ENCODE results near the gene NRP2.

DNA sequence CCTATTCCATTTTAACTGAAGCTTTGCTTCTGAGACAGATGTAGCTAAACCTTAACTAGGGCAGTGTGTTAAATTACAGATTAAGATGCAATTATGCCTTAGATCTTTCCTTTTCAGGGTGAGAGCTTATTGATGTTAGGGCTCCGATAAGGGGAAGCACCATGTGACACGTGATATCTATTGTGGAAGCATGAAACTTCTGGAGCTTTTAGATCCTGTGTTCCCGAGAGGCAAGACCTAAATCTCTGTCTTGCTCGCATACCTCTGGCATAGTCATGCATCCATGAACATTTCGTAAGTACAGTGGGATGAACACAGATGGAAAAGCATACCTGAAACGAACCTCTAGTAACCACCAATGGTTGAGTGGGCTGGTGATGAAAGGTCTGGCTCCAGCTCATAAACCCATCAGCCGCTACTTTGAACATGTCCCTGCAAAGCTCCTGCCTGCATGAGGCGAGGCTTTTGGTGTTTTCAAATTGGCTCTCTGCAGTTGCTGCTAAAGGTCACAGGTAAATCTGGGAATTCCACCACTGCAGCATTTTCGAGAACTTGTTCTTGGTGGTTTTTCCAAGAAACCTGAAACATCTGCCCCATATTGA is 3.7 kb upstream of the NRP2 start:
- TF ChIP-seq, protein P1, sequence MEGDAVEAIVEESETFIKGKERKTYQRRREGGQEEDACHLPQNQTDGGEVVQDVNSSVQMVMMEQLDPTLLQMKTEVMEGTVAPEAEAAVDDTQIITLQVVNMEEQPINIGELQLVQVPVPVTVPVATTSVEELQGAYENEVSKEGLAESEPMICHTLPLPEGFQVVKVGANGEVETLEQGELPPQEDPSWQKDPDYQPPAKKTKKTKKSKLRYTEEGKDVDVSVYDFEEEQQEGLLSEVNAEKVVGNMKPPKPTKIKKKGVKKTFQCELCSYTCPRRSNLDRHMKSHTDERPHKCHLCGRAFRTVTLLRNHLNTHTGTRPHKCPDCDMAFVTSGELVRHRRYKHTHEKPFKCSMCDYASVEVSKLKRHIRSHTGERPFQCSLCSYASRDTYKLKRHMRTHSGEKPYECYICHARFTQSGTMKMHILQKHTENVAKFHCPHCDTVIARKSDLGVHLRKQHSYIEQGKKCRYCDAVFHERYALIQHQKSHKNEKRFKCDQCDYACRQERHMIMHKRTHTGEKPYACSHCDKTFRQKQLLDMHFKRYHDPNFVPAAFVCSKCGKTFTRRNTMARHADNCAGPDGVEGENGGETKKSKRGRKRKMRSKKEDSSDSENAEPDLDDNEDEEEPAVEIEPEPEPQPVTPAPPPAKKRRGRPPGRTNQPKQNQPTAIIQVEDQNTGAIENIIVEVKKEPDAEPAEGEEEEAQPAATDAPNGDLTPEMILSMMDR (IDR thresholded peaks at IDR 0.05): no peak
- TF ChIP-seq POLR2A (IDR thresholded peaks at IDR 0.05): no peak
